ENCODE measurements around the gene BLNK. TPM values are rescaled to one million over a fixed set of nuclear protein-coding genes. Genes with fewer than 3 reads are reported as not detected.

The BLNK gene
- total RNA-seq, 2 donors from 2014 or later: 13.5 to 55.4 TPM

GRCh38 chr10:96236876-96237275 lies 34.5 kb downstream of the BLNK start:
- no peak overlapping the region for H3K4me3 ChIP-seq
- DNase-seq (no peak), ATAC-seq (no peak)
- H3K36me3 ChIP-seq (replicated peaks in 1 of 2; ENCODE audit: insufficient read depth in 1 of 2, low read depth in 2 of 2): peaks cover 0 to 2% of the 10 kb centered on the region in 2 donors
- WGBS, 2 donors: 95 to 100% methylated on average over 1 of the region's 1 CpG
- peaks cover 16% of the 10 kb centered on the region for H3K4me1 ChIP-seq
- intact Hi-C loops (cut with DNase I): no loop called here
- H3K27me3 ChIP-seq: no peaks in the 10 kb centered on the region
- TF ChIP-seq, protein P1, sequence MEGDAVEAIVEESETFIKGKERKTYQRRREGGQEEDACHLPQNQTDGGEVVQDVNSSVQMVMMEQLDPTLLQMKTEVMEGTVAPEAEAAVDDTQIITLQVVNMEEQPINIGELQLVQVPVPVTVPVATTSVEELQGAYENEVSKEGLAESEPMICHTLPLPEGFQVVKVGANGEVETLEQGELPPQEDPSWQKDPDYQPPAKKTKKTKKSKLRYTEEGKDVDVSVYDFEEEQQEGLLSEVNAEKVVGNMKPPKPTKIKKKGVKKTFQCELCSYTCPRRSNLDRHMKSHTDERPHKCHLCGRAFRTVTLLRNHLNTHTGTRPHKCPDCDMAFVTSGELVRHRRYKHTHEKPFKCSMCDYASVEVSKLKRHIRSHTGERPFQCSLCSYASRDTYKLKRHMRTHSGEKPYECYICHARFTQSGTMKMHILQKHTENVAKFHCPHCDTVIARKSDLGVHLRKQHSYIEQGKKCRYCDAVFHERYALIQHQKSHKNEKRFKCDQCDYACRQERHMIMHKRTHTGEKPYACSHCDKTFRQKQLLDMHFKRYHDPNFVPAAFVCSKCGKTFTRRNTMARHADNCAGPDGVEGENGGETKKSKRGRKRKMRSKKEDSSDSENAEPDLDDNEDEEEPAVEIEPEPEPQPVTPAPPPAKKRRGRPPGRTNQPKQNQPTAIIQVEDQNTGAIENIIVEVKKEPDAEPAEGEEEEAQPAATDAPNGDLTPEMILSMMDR (IDR thresholded peaks at IDR 0.05): no peak
- no peak for TF ChIP-seq POLR2A (IDR thresholded peaks at IDR 0.05)
- no peaks in the 10 kb centered on the region for H3K9me3 ChIP-seq
- H3K27ac ChIP-seq: no peak overlapping the region

DNA sequence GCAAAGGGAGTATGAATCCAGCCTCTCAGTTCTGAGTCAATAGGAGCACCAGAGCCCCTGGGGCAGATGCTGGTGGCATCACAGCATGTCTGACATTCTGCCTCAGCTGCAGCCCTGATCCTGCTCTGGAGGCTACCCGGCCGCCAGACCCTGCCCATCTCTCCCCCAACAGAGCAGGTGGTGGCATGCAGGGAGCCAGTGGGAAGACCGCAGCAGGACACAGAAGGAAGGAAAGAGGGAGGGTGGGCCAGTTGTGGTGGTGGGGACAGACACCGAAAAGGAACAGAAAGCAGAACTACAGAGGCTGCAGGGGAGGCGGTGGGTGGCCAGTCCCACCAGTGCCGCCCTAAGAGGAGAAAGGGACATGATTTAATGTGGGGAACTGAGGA lies 35.3 kb downstream of the BLNK start:
- intact Hi-C loops (cut with DNase I): no loop called here
- WGBS, 2 donors: 80 to 91% methylated on average over 6 of the region's 6 CpGs

DNA sequence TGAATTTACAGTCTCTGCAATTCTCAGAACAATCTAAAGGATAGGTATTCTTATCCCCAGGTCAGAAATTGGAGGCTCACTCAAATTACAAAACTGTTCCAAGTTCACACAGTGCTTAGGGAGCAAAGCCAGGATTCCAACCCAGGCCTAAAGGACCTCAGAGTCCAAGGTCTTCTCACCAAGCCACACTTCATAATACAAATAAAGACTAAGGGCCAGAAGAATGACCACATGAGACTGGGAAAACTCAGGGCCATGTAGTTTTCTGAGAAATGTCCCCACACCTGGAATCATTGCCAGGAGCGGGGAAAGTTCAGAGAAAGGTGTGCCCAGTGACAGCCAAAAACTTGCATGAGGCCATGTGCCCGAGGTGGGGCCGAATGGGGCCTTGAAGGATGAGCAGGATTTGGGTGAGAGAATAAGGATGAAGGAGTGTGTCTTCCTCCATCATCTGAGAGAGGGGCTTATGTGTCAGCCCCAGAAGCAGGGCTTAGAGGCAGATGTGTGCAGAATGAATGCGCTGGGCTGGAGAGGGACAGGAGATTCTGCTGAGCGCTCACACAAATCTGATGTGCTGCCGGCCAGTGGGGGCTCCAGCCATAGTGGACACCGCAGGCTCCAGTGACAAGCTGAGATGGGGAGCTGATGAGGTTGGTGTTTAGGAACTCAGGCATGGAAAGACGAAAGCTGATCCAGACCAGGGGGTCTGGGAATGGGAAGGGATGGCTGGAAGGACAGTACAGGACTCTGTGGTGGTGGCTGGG lies 35.9 kb downstream of the BLNK start:
- TF ChIP-seq POLR2A (IDR thresholded peaks at IDR 0.05): no peak
- TF ChIP-seq, protein P1 (IDR thresholded peaks at IDR 0.05): no peak
- WGBS, 2 donors: 72 to 85% methylated on average over 8 of the region's 8 CpGs
- peak; percentile 65 for ATAC-seq

More for the DNA sequence above, 35.3 kb downstream of the BLNK start:
- peaks cover 0 to 2% of the 10 kb centered on the region in 2 donors for H3K36me3 ChIP-seq (replicated peaks in 1 of 2; ENCODE audit: insufficient read depth in 1 of 2, low read depth in 2 of 2)
- H3K27me3 ChIP-seq: no peaks in the 10 kb centered on the region
- H3K4me3 ChIP-seq: no peak overlapping the region
- ATAC-seq: no peak
- peaks cover 16% of the 10 kb centered on the region for H3K4me1 ChIP-seq
- H3K9me3 ChIP-seq: no peaks in the 10 kb centered on the region
- TF ChIP-seq POLR2A (IDR thresholded peaks at IDR 0.05): no peak
- TF ChIP-seq, protein P1 (IDR thresholded peaks at IDR 0.05): no peak
- H3K27ac ChIP-seq: peak overlapping the region in 1 of 4 donors; percentile 0
- no peak for DNase-seq

GRCh38 chr10:96233959-96234358 lies 37.4 kb downstream of the BLNK start:
- TF ChIP-seq, protein P1 (IDR thresholded peaks at IDR 0.05): no peak
- DNase-seq (no peak), ATAC-seq (no peak)
- Histone ChIP-seq H3K27ac (no peak overlapping the region), H3K4me1 (peaks cover 16% of the 10 kb centered on the region), H3K27me3 (no peaks in the 10 kb centered on the region), H3K36me3 (replicated peaks in 1 of 2; ENCODE audit: insufficient read depth in 1 of 2, low read depth in 2 of 2) (peaks cover 0 to 4% of the 10 kb centered on the region in 2 donors), H3K4me3 (no peak overlapping the region), H3K9me3 (no peaks in the 10 kb centered on the region)
- intact Hi-C loops (cut with DNase I): loop anchor here (5.0 kb wide), 1 partner anchor 63 kb away; no protein-coding TSS in a partner anchor
- WGBS, 2 donors: 68 to 69% methylated on average over 2 of the region's 2 CpGs

More for the DNA sequence above, 35.9 kb downstream of the BLNK start:
- no peak overlapping the region for H3K4me3 ChIP-seq
- H3K27me3 ChIP-seq: no peaks in the 10 kb centered on the region
- peaks cover 0 to 4% of the 10 kb centered on the region in 2 donors for H3K36me3 ChIP-seq (replicated peaks in 1 of 2; ENCODE audit: insufficient read depth in 1 of 2, low read depth in 2 of 2)
- H3K4me1 ChIP-seq: peaks cover 16% of the 10 kb centered on the region
- peak overlapping the region in 1 of 4 donors; percentile 28 for H3K27ac ChIP-seq
- intact Hi-C loops (cut with DNase I): no loop called here
- peak in 3 of 4 donors; percentile 5 to 30 (median 17) for DNase-seq
- no peaks in the 10 kb centered on the region for H3K9me3 ChIP-seq

Measured in body of pancreas (tissue), 4 donors.